Astrocyte of the cerebellum (primary cell): ENCODE measurements around the gene SDE2.

Source experiments
- DNase-seq: peaks from one replicate; pipeline ENCODE4 v3.0.0-alpha.2; 2011; ENCODE audit warnings: low read depth
- H3K4me3 ChIP-seq: 2 replicates; pipeline ENCODE4 v1.5.1; 2011; ENCODE audit warnings: mild to moderate bottlenecking, low read depth, low read length, moderate library complexity
- CTCF ChIP-seq: IDR thresholded peaks from 2 replicates; pipeline ENCODE4 v1.5.1; 2012; ENCODE audit warnings: low read length, low read depth, moderate library complexity, mild to moderate bottlenecking; ENCODE audit errors: missing control alignments
- in situ Hi-C: cut with HindIII; loops from 2 replicates; pipeline ENCODE4 v1.10.0; 2017; ENCODE audit warnings: low sequenced_read_pairs

Gene SDE2

DNA sequence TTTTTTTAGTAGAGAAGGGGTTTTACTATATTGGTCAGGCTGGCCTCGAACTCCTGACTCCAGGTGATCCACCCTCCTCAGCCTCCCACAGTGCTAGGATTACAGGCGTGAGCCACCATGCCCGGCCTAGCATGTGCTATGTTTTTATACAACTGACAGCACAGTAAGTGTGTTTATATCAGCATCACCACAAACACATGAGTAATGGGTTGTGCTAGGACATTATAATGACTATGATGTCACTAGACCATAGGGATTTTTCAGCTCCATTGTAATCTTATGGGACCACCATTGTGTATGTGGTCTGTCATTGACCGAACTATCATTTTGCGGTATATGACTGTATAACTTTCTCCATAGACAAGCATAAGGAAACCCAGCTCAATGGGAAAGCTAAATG is 64.4 kb downstream of the SDE2 start:
- no peak for TF ChIP-seq CTCF
- in situ Hi-C loops, result no loop called here
- H3K4me3 ChIP-seq, result no peak overlapping the region
- DNase-seq, result no peak

- no peak for TF ChIP-seq CTCF
- no peak for DNase-seq
- in situ Hi-C loops, result no loop called here
- H3K4me3 ChIP-seq, result no peak overlapping the region
Measured at GRCh38 chr1:225933072-225933471, 66.1 kb downstream of the SDE2 start.
